Pancreas (tissue), 10 donors: ENCODE data around the gene CST9L. TPM values are rescaled to one million over a fixed set of nuclear protein-coding genes. Genes with fewer than 3 reads are reported as not detected.

Experiments used
- ATAC-seq, 4 donors: fragments of 200-7000 bp; cut with Tn5 transposase; one replicate each; pipeline versions ENCODE4 v1.8.0 to v1.9.1; 2020; ENCODE audit warnings: mild to moderate bottlenecking in 4 of 4, moderate library complexity in 4 of 4
- DNase-seq, 6 donors: peaks; one replicate each; pipeline ENCODE4 v3.0.0-alpha.2; 2020
- FAIRE-seq: peaks from 2 replicates; lab custom pipeline; 2012; peaks lifted over from hg19 to GRCh38; lab: Jason Lieb, UNC
- H3K27ac ChIP-seq, 4 donors: fragments of 200-600 bp; sonication (generic); 1 replicate in 3 of 4; 2 replicates in 1 of 4; pipeline versions ENCODE4 v1.5.0 to v1.8.0; 2020
- H3K27me3 ChIP-seq, 4 donors: fragments of 200-600 bp; one replicate each; pipeline ENCODE4 v1.8.0; 2021
- H3K36me3 ChIP-seq, 3 donors: fragments of 200-600 bp; sonication (generic) in 1 of 3; one replicate each; pipeline versions ENCODE4 v1.5.0 to v1.8.0; 2020 to 2021
- H3K4me1 ChIP-seq, 3 donors: fragments of 200-600 bp; one replicate each; pipeline ENCODE4 v1.8.0; 2021
- H3K4me3 ChIP-seq, 4 donors: fragments of 200-600 bp; sonication (generic) in 2 of 4; one replicate each; pipeline versions ENCODE4 v1.5.0 to v1.8.0; 2020 to 2021
- H3K9me3 ChIP-seq, 4 donors: fragments of 200-600 bp; one replicate each; pipeline ENCODE4 v1.8.0; 2021
- WGBS, 2 donors: extraction: QIAGEN DNeasy Blood & Tissue Kit; methylation state at CpG; one replicate each; pipeline ENCODE4 v1.1.7; 2013; 5-methylcytosine and 5-hydroxymethylcytosine counted together
- intact Hi-C, 3 donors: fragments of 100-400 bp; cut with DNase I; formaldehyde crosslinking; loops; one replicate each; pipeline versions ENCODE4 v1.11.1 to v1.14.2; 2022
- polyA plus RNA-seq, 2 donors: library from polyadenylated mRNA; stranded (reverse); fragments of 200-250 nt; gene quantifications; one replicate each; pipeline ENCODE4 v1.2.3, GENCODE V29; 2013
- total RNA-seq, 6 donors: library from RNA; stranded (reverse); fragmentation: NEBNext Ultra II Directional in 4 of 6; extraction: Animal tissue kit (Norgen Biotek cat#: 25700) in 4 of 6; gene quantifications; one replicate each; pipeline versions ENCODE4 v1.2.1 to v1.2.4, GENCODE V29; 2021 to 2023
- TF ChIP-seq, protein P1 (sequence below), 4 donors: fragments of 200-600 bp; sonication (generic) in 3 of 4; IDR thresholded peaks; one replicate each; pipeline versions ENCODE4 v1.5.0 to v1.8.0; 2021; ENCODE audit warnings: antibody characterized with exemption in 4 of 4
- donor health status: healthy with polysubstance abuse.
- donor health status: DM: no; HTN: no; CAD: no; lungs with moderate emphysema.
- donor health status: DM: no; HTN: no; CAD: no.
- donor health status: control.
- donor health status: control.
- donor health status: Bipolar disorder and iron deficiency.
- donor health status: DM: yes; HTN: yes; CAD: no.
- donor health status: DM: no; HTN: no; CAD: no.
- donor health status: DM: no; HTN: no; CAD: no.
- donor health status: DM: yes; HTN: yes; CAD: no.

The CST9L gene
- total and polyA plus RNA-seq, 8 donors = not detected

DNA sequence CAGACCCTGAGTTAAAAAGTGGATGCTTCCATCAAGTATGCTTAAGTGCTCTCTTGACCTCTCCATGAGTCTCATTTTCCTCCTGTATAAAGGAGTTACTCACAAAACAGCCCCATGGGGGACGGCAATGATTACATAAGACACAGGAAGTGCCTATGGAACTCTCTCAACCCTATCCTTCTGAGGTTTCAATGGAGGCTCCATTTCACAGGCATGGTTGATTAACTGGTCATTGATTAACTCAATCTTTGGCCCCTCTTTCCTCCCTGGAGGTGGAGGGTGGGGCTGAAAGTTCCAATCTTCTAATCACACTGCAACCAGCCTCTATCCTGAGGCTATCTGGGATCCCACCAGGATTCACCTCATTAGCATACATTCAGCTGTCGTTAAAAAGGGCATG lies 48.1 kb downstream of the CST9L start:
- H3K4me1 ChIP-seq = no peaks in the 10 kb centered on the region

DNA sequence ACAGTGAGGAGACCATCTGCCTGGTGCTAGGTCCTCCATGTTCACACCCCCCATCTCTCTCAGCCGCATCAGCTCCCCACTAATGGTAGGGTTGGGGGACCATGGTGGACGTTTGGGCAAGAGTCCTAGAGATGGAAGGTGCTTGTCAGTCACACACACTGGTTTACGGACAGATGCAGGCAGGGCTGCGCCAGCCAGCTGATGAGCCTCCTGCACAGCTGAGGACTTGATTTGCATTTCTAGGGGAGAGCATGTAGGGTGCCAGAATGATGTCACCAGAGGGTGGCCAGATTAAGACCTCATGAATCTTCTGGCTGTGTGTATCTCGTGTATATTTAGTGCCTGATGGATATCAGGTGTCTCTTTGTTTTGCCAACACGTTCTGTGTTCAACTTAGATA lies 48.7 kb downstream of the CST9L start:
- no peak for ATAC-seq
- DNase-seq = no peak
- Histone ChIP-seq H3K4me3 (no peak overlapping the region), H3K27ac (no peak overlapping the region), H3K36me3 (no peaks in the 10 kb centered on the region), H3K9me3 (no peaks in the 10 kb centered on the region), H3K27me3 (no peaks in the 10 kb centered on the region), H3K4me1 (no peaks in the 10 kb centered on the region)
- FAIRE-seq = no peak
- TF ChIP-seq, protein P1, sequence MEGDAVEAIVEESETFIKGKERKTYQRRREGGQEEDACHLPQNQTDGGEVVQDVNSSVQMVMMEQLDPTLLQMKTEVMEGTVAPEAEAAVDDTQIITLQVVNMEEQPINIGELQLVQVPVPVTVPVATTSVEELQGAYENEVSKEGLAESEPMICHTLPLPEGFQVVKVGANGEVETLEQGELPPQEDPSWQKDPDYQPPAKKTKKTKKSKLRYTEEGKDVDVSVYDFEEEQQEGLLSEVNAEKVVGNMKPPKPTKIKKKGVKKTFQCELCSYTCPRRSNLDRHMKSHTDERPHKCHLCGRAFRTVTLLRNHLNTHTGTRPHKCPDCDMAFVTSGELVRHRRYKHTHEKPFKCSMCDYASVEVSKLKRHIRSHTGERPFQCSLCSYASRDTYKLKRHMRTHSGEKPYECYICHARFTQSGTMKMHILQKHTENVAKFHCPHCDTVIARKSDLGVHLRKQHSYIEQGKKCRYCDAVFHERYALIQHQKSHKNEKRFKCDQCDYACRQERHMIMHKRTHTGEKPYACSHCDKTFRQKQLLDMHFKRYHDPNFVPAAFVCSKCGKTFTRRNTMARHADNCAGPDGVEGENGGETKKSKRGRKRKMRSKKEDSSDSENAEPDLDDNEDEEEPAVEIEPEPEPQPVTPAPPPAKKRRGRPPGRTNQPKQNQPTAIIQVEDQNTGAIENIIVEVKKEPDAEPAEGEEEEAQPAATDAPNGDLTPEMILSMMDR (IDR thresholded peaks at IDR 0.05) = no peak
- 65 to 66% methylated on average over 6 of the region's 6 CpGs for WGBS, 2 donors
- intact Hi-C loops = no loop called here

More for the DNA sequence above, 48.1 kb downstream of the CST9L start:
- 43 to 48% methylated on average over 2 of the region's 2 CpGs for WGBS, 2 donors
- Histone ChIP-seq H3K9me3 (no peaks in the 10 kb centered on the region), H3K4me3 (no peak overlapping the region), H3K27me3 (no peaks in the 10 kb centered on the region), H3K27ac (no peak overlapping the region), H3K36me3 (no peaks in the 10 kb centered on the region)
- ATAC-seq = no peak
- intact Hi-C loops = no loop called here
- FAIRE-seq = no peak
- TF ChIP-seq, protein P1 (IDR thresholded peaks at IDR 0.05) = no peak
- no peak for DNase-seq

DNA sequence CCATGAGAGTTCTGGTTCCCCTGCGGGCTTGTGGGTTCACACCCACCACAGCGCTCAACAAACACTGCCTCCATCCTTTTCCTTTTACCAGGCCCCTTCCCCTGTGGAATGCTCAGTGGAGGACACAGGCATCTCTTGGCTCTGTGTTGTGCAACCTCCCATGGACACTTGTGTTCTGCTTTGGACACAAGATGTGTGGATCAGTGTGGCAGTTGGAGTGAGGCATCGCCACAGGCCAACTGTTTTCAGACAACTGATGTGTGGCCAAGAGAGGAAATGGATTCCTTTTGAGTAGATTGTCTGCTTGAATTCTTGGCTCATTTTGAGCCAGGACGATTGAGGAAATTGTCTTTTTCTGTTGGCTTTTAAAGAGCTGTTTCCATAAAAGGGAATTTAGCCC lies 50.6 kb downstream of the CST9L start:
- ATAC-seq (no peak), DNase-seq (no peak), FAIRE-seq (no peak)
- Histone ChIP-seq H3K4me3 (no peak overlapping the region), H3K27me3 (no peaks in the 10 kb centered on the region), H3K4me1 (no peaks in the 10 kb centered on the region), H3K27ac (no peak overlapping the region), H3K36me3 (no peaks in the 10 kb centered on the region), H3K9me3 (no peaks in the 10 kb centered on the region)
- TF ChIP-seq, protein P1 (IDR thresholded peaks at IDR 0.05) = no peak
- 72 to 80% methylated on average over 4 of the region's 4 CpGs for WGBS, 2 donors
- intact Hi-C loops = no loop called here

DNA sequence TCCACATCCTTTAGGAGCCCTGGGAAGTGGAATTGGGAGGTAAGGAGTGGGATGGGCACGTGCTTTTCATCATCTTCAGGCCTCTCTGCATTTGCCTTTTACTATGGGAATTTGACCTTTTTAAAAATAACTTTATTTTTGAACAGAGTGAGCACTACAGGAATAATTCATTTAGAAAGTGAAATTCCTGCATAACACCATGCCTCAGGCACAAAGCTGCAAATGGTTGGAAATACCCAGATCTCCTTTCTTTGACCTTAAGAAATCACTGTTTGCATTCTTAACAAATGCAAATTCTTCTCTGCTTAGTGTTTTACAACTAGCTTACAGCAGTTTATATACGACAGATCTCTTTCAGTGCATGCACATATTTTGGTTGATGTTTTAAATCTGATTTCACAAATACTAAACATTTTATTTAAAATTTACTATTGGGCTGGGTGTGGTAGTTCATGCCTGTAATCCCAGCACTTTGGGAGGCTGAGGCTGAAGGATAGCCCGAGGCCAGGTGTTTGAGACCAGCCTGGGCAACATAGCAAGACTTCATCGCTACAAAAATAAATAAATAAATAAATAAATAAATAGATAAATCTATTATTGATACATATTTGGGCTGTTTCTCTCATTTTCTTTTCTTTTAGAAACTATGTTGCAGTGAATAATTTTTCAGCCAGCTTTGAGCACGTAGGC lies 52.9 kb downstream of the CST9L start:
- H3K4me3 ChIP-seq = no peak overlapping the region
- H3K4me1 ChIP-seq = no peaks in the 10 kb centered on the region
- no peaks in the 10 kb centered on the region for H3K9me3 ChIP-seq
- intact Hi-C loops = no loop called here
- TF ChIP-seq, protein P1 (IDR thresholded peaks at IDR 0.05) = no peak
- H3K27me3 ChIP-seq = no peaks in the 10 kb centered on the region
- WGBS, 2 donors = 75 to 85% methylated on average over 5 of the region's 5 CpGs
- no peaks in the 10 kb centered on the region for H3K36me3 ChIP-seq
- no peak overlapping the region for H3K27ac ChIP-seq
- FAIRE-seq (no peak), ATAC-seq (no peak), DNase-seq (no peak)

DNA sequence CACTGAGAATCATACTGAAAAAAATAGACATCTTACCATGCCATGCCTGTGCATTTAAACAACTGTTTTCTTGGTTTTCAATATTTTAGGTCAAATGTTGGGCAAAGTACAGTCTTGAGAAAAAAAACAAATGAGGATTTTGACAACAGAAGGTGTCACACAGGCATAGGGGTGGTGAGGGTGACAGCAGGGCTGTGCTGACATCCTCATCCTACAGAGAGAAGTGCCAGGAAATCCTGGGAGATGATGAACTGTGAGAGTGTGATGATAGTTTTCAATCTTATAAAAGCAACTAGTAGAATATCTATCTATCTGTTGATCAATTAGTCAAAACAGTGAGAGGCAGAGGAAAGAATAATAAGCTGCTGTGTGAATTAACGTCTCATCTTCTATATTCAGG lies 53.4 kb downstream of the CST9L start:
- Histone ChIP-seq H3K9me3 (no peaks in the 10 kb centered on the region), H3K36me3 (no peaks in the 10 kb centered on the region), H3K27me3 (no peaks in the 10 kb centered on the region), H3K4me3 (no peak overlapping the region), H3K27ac (no peak overlapping the region), H3K4me1 (no peaks in the 10 kb centered on the region)
- TF ChIP-seq, protein P1 (IDR thresholded peaks at IDR 0.05) = no peak
- WGBS, 2 donors = 41 to 52% methylated on average over 1 of the region's 1 CpG
- DNase-seq (no peak), ATAC-seq (no peak), FAIRE-seq (no peak)
- intact Hi-C loops = no loop called here
